GM12801 (cell line): ENCODE results near the gene ALX3.

Experiments used
- CTCF ChIP-seq: IDR thresholded peaks from one replicate; pipeline ENCODE4 v1.5.1; 2011; ENCODE audit warnings: control low read depth; ENCODE audit not compliant: insufficient read length; ENCODE audit errors: extremely low read depth

ALX3 gene

GRCh38 chr1:110055493-110056284, 14.8 kb downstream of the ALX3 start:
- no peak for TF ChIP-seq CTCF

- TF ChIP-seq CTCF = peak; percentile 12
Measured at GRCh38 chr1:110053552-110054428, 16.7 kb downstream of the ALX3 start.

- TF ChIP-seq CTCF = no peak
Measured at GRCh38 chr1:110051262-110051648, 19.2 kb downstream of the ALX3 start.

GRCh38 chr1:110050602-110051261, 19.7 kb downstream of the ALX3 start:
- TF ChIP-seq CTCF = no peak

- no peak for TF ChIP-seq CTCF
Measured at GRCh38 chr1:110049801-110050601, 20.5 kb downstream of the ALX3 start.

GRCh38 chr1:110048923-110049601, 21.4 kb downstream of the ALX3 start:
- TF ChIP-seq CTCF = no peak
